GM20000 (cell line): Measurements from ENCODE around the gene STAG1.

Experiments
- DNase-seq: peaks from one replicate; pipeline ENCODE4 v3.0.0; 2012; ENCODE audit warnings: low spot score
- CTCF ChIP-seq: IDR thresholded peaks from 2 replicates; pipeline ENCODE4 v1.5.1; 2012; ENCODE audit warnings: mild to moderate bottlenecking, control low read depth; ENCODE audit errors: extremely low read depth, missing control alignments

The STAG1 gene

DNA sequence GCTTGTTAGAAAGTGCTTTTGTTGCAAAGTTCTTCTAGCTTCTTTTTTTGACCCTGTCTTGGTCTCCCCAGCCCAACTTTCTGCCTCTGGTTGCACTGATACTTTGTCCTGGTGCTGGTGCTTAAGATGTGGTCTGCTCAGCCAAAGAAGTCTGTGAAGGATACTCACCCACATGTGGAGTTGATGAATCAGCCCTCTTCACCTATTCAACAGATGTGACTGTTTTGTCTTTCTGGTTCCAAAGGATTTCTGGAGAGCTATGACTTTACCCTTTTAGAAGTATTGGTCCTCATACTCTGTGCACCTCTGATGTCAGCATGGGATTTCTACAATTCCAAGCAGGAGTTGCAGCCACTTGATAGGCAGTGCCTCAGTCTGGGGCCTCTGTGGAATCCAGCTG lies 418.0 kb downstream of the STAG1 start:
- no peak for DNase-seq
- TF ChIP-seq CTCF: no peak

DNA sequence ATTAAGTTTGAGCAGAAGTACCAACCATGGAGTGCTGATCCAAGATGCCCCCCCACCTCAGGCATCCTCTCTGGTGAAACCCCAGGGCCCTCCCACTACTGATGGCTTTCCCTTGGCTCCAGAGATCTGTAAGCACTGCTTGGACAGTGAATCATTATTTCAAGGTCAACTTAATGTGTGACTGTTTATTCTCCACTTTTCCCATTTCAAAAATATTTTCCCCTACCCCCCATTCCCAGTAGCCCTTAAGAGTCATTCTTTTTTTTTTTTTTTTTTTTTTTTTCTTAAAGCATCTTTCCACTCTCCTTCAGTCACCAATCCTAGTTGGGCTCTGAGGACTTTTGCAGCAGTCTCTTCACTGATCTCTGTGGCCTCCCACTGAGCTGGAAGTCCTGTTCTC lies 419.4 kb downstream of the STAG1 start:
- TF ChIP-seq CTCF: no peak
- DNase-seq: no peak

DNA sequence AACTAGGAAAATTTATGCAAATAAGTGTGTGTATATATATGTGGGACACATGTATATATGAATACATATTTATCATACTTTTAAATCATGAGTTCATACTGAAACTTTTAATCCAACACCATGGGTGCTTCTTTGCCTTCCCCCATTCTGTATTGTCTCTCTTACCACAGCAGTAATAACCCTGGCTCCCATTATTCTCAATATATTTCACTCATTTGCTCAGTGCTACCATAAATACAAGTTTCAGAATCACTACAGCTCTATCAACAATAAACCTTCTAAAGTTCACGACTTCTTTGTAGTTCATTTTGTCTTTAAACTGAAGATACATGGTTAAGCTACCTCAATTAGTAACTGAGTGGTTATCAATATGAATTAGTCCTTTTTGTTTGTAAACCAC lies 419.9 kb downstream of the STAG1 start:
- no peak for DNase-seq
- TF ChIP-seq CTCF: no peak

DNA sequence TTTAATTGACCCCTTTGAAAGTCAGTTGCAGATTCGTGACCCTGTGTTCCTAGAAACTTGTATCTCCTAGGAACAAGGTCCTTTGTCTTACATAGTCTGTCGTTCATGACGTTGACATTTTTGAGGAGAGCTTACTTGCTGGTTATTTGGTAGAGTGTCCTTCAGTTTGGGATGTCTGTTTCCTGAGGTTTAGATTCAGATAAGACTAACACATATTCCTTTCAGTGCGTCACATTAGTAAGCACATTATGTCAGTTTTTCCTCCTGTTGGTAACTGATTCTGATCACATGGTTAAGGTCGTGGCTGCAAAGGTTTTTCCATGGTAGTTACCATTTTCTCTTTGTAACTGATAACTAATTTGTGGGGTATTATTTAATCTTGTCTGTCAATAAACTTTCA lies 421.3 kb downstream of the STAG1 start:
- no peak for DNase-seq

DNA sequence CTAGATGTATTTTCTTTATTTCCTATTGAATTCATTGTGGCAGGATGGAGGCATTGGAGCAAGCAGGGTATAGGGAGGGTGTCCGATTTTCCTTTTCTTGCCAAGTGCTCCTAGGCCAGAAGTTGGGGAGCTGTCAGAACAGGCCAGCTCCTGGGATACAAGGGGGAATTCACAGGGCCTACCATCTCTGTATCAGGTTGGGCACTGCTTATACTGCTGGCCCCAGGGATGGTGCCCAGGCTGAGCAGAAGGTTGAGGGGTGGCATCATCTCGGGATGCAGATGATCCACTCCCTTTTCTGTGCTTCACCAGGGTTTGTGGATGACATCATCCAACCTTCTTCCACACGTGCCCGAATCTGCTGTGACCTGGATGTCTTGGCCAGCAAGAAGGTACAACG lies 422.6 kb downstream of the STAG1 start:
- no peak for DNase-seq
- TF ChIP-seq CTCF: no peak

More for the DNA sequence above, 421.3 kb downstream of the STAG1 start:
- no peak for TF ChIP-seq CTCF

DNA sequence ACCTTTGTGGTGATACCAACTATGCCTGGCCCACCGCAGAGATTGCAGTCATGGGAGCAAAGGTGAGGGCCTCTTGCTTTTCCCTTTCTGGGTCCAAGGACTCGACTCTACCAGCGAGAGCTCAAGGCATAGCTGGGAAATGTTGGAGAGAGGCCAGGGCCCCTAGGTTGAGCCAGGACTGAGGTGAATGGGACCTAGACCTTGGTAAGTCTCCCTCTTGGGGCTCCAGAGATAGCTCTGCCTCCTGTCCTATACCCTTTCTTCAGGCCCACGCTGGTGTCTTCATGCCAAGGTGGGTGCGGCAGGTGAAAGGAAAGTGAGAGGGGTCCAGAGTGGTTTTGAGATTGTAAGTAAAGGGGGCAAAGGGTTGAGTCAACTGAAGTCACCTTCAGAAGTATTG lies 424.5 kb downstream of the STAG1 start:
- DNase-seq: no peak
- no peak for TF ChIP-seq CTCF

DNA sequence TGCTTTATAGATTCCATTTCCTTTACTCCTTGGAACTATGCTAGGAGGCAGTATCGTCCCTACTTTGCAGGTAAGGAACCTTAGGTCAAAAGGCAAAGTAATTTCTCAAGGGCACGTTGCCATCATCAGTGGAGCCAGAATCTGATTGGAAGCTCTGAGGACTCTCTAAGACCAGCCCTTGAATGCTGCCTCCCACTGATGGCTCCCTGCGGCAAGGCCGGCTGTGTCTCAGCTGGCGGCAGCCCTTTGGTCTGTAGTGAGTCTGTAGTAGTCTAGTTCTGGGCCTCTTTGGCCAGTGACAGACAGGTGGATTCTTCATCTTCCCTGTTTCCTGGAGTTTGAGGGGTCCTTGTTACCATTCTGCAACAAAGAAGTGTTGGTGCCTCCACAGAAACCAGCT lies 425.9 kb downstream of the STAG1 start:
- TF ChIP-seq CTCF: no peak

More for the DNA sequence above, 425.9 kb downstream of the STAG1 start:
- DNase-seq: no peak
